Measurements from ENCODE around the gene CARMIL1. TPM values are rescaled to one million over a fixed set of nuclear protein-coding genes. Genes with fewer than 3 reads are reported as not detected.

Gene CARMIL1
- total and polyA plus RNA-seq, 2 of the 8 experiments (the other 6 are each of a cell fraction or from before 2014, with no cell fraction given) = 20.3 to 40.4 TPM

GRCh38 chr6:25547797-25548196 lies 268.6 kb downstream of the CARMIL1 start:
- H2BK12ac ChIP-seq (ENCODE audit: low read depth, low read length) = no peak overlapping the region
- H3K14ac ChIP-seq (ENCODE audit: insufficient read length) = no peak overlapping the region
- H2AFZ ChIP-seq (ENCODE audit: low read length) = no peak overlapping the region
- no peak overlapping the region for H2BK120ac ChIP-seq (replicated peaks; ENCODE audit: low read depth, low read length)
- ChIA-PET CTCF (ENCODE audit: partially characterized antibody) (interaction anchor here (0.6 to 1.7 kb wide), 3 partner anchors 8 to 282 kb away, joined by 3 to 4 read pairs (median 3); no protein-coding TSS in a partner anchor), POLR2A (ENCODE audit: partially characterized antibody) (no interaction called here)
- no peak overlapping the region for H2BK15ac ChIP-seq (ENCODE audit: low read length)
- WGBS, 2 experiments (ENCODE audit: extremely low coverage in 1 of 2, insufficient coverage in 1 of 2, insufficient read length in 1 of 2, insufficient replicate concordance in 2 of 2, low coverage in 1 of 2, low lambda C conversion rate in 2 of 2, missing lambda C conversion rate in 1 of 2) = 90% methylated on average over 2 of the region's 2 CpGs; no CpG with 5 or more reads in 1 of the 2 experiments
- no peak overlapping the region for H3K27ac ChIP-seq (ENCODE audit: low read depth, low read length)
- H4K8ac ChIP-seq (ENCODE audit: extremely low read depth, insufficient read depth, low read length) = no peak overlapping the region
- no peaks in the 10 kb centered on the region for H3K4me1 ChIP-seq (replicated peaks in 1 of 4; ENCODE audit: control insufficient read depth in 3 of 4, insufficient read depth in 4 of 4, low read length in 3 of 4)
- no peak overlapping the region for H2AK5ac ChIP-seq (ENCODE audit: low read depth, low read length)
- H4K20me1 ChIP-seq (replicated peaks in 1 of 2; ENCODE audit: control insufficient read depth in 1 of 2, insufficient read depth in 2 of 2, low read length in 2 of 2) = peaks cover 0 to 2% of the 10 kb centered on the region in 2 experiments
- H3K56ac ChIP-seq (replicated peaks; ENCODE audit: insufficient read length, low read depth, low read length) = no peak overlapping the region
- H2BK5ac ChIP-seq (ENCODE audit: low read depth, low read length) = no peak overlapping the region
- no peak overlapping the region for H3K23ac ChIP-seq (ENCODE audit: insufficient read length)
- H4K91ac ChIP-seq (replicated peaks; ENCODE audit: insufficient read length, low read length) = no peak overlapping the region
- H3K9ac ChIP-seq (replicated peaks in 1 of 4; ENCODE audit: extremely low read depth in 1 of 4, low read depth in 3 of 4, low read length in 3 of 4) = no peak overlapping the region
- H3K4me2 ChIP-seq (ENCODE audit: insufficient read depth in 1 of 2, low read depth in 2 of 2, low read length in 2 of 2) = no peak overlapping the region
- no peaks in the 10 kb centered on the region for H3K9me3 ChIP-seq (ENCODE audit: insufficient read depth in 2 of 2, low read depth in 1 of 2, low read length in 1 of 2)
- H3K79me2 ChIP-seq (ENCODE audit: control insufficient read depth in 1 of 2, insufficient read depth in 2 of 2, low read length in 2 of 2) = no peaks in the 10 kb centered on the region
- H3K4me3 ChIP-seq (ENCODE audit: extremely low read depth in 1 of 4, insufficient read depth in 2 of 4, low read depth in 3 of 4, low read length in 4 of 4) = no peak overlapping the region
- H4K5ac ChIP-seq (ENCODE audit: insufficient read length, low read depth, low read length) = no peak overlapping the region
- H3K4ac ChIP-seq (replicated peaks; ENCODE audit: insufficient read length, low read depth, low read length) = no peak overlapping the region
- H3K18ac ChIP-seq (ENCODE audit: extremely low read depth, low read length) = no peak overlapping the region
- no peak for FAIRE-seq
- H2BK20ac ChIP-seq (ENCODE audit: low read length) = no peak overlapping the region
- H3K27me3 ChIP-seq (replicated peaks in 1 of 4; ENCODE audit: control insufficient read depth in 3 of 4, extremely low read depth in 1 of 4, insufficient read depth in 3 of 4, low read length in 3 of 4) = no peaks in the 10 kb centered on the region
- H3K23me2 ChIP-seq (ENCODE audit: low read depth, low read length) = no peaks in the 10 kb centered on the region
- no peaks in the 10 kb centered on the region for H3K79me1 ChIP-seq (ENCODE audit: low read depth, low read length)
- H3K36me3 ChIP-seq (ENCODE audit: control insufficient read depth in 2 of 4, insufficient read depth in 4 of 4, low read length in 3 of 4) = no peaks in the 10 kb centered on the region
- no peak for DNase-seq (ENCODE audit: low read depth in 1 of 2, low spot score in 2 of 2)
- no peak for TF ChIP-seq SP1 (IDR thresholded peaks at IDR 0.05; ENCODE audit: low read depth, low read length)
- no peak for TF ChIP-seq FOSL1 (IDR thresholded peaks at IDR 0.05; ENCODE audit: insufficient read depth, low read depth, low read length)
- TF ChIP-seq JUN (IDR thresholded peaks at IDR 0.05; ENCODE audit: low read depth, low read length) = no peak
- TF ChIP-seq SIN3A (conservative IDR thresholded peaks at IDR 0.05 in 1 of 2, IDR thresholded peaks at IDR 0.05 in 1 of 2; ENCODE audit: low read depth in 1 of 2, low read length in 2 of 2) = no peak
- TF ChIP-seq RAD21 (IDR thresholded peaks at IDR 0.05 in 1 of 2, conservative IDR thresholded peaks at IDR 0.05 in 1 of 2; ENCODE audit: low read depth in 2 of 2, low read length in 2 of 2) = no peak
- TF ChIP-seq ATF3 (IDR thresholded peaks at IDR 0.05; ENCODE audit: insufficient read depth, low read depth, low read length) = no peak
- TF ChIP-seq RBBP5 (IDR thresholded peaks at IDR 0.05; ENCODE audit: borderline replicate concordance, low read depth, low read length) = no peak
- no peak for TF ChIP-seq E2F6 (IDR thresholded peaks at IDR 0.05)
- no peak for TF ChIP-seq EZH2 (IDR thresholded peaks at IDR 0.05; ENCODE audit: low read depth, low read length, severe bottlenecking)
- no peak for TF ChIP-seq BRCA1 (IDR thresholded peaks at IDR 0.05; ENCODE audit: low read depth, low read length)
- TF ChIP-seq SAP30 (IDR thresholded peaks at IDR 0.05; ENCODE audit: insufficient read depth, insufficient replicate concordance, low read length) = no peak
- no peak for TF ChIP-seq SUZ12 (IDR thresholded peaks at IDR 0.05; ENCODE audit: low read length)

All from H1 (cell line).